DND-41 (cell line): ENCODE data around the gene EPAS1.

Experiments
- CTCF ChIP-seq: IDR thresholded peaks from 2 replicates; pipeline ENCODE4 v1.5.1; 2012; ENCODE audit warnings: borderline replicate concordance, low read length, moderate library complexity, mild to moderate bottlenecking; ENCODE audit not compliant: poor library complexity, severe bottlenecking; ENCODE audit errors: extremely low read depth
- EZH2 ChIP-seq: IDR thresholded peaks from 3 replicates; pipeline ENCODE4 v1.6.1; 2012; ENCODE audit warnings: borderline replicate concordance, low read depth, mild to moderate bottlenecking, moderate library complexity, low read length, inconsistent platforms; ENCODE audit not compliant: severe bottlenecking

GRCh38 chr2:46349115-46349547, 51.9 kb downstream of the EPAS1 start:
- TF ChIP-seq CTCF: no peak
- no peak for TF ChIP-seq EZH2
